GM19463 (cell line): ENCODE results near the gene INPP5A.

Experiments
- ATAC-seq: cut with Tn5 transposase; IDR thresholded peaks from one replicate; pipeline ENCODE4 v1.9.1; 2021; ENCODE audit warnings: mild to moderate bottlenecking, moderate library complexity; ENCODE audit not compliant: unreplicated experiment

The INPP5A gene

GRCh38 chr10:132685101-132685891 lies 147.7 kb downstream of the INPP5A start:
- ATAC-seq: no peak

GRCh38 chr10:132685921-132686680 lies 148.5 kb downstream of the INPP5A start:
- ATAC-seq: no peak

GRCh38 chr10:132687181-132687892 lies 149.8 kb downstream of the INPP5A start:
- no peak for ATAC-seq

GRCh38 chr10:132687893-132688579 lies 150.4 kb downstream of the INPP5A start:
- no peak for ATAC-seq

GRCh38 chr10:132688580-132689420 lies 151.2 kb downstream of the INPP5A start:
- no peak for ATAC-seq

GRCh38 chr10:132689721-132690360 lies 152.3 kb downstream of the INPP5A start:
- ATAC-seq: no peak

- ATAC-seq: no peak
These were observed 152.8 kb downstream of the INPP5A start for GRCh38 chr10:132690401-132690800.

- no peak for ATAC-seq
These were observed 153.4 kb downstream of the INPP5A start for GRCh38 chr10:132690821-132691610.

- ATAC-seq: no peak
These were observed 154.1 kb downstream of the INPP5A start for GRCh38 chr10:132691711-132692153.

GRCh38 chr10:132692311-132692710 lies 154.7 kb downstream of the INPP5A start:
- no peak for ATAC-seq

- ATAC-seq: no peak
These were observed 156.1 kb downstream of the INPP5A start for GRCh38 chr10:132693676-132694075.

GRCh38 chr10:132696204-132696603 lies 158.6 kb downstream of the INPP5A start:
- ATAC-seq: no peak

- ATAC-seq: no peak
These were observed 159.4 kb downstream of the INPP5A start for GRCh38 chr10:132696728-132697577.

GRCh38 chr10:132697578-132698200 lies 160.1 kb downstream of the INPP5A start:
- no peak for ATAC-seq

- ATAC-seq: no peak
These were observed 160.7 kb downstream of the INPP5A start for GRCh38 chr10:132698211-132698751.

- ATAC-seq: no peak
These were observed 161.3 kb downstream of the INPP5A start for GRCh38 chr10:132698761-132699391.
